ENCODE results near the gene RAB9A.

- TF ChIP-seq CTCF (IDR thresholded peaks at IDR 0.05; ENCODE audit: low read length): no peak
- no peak for TF ChIP-seq EZH2 (IDR thresholded peaks at IDR 0.05; ENCODE audit: borderline replicate concordance, low read length)
Measured at GRCh38 chrX:13721819-13722519, 33.0 kb downstream of the RAB9A start.

Data from OCI-LY1 (cell line).